Adrenal gland (tissue), 5 donors: ENCODE measurements around the gene ARHGAP10.

Experiments
- POLR2A ChIP-seq, 2 donors: fragments of 450-650 bp; IDR thresholded peaks; one replicate each; pipeline ENCODE4 v1.6.1; 2017; ENCODE audit warnings: antibody characterized with exemption in 2 of 2, mild to moderate bottlenecking in 2 of 2, moderate library complexity in 1 of 2
- TF ChIP-seq, protein P1 (sequence below), 6 experiments: fragments of 450-650 bp in 4 of 6; fragments of 200-600 bp in 2 of 6; sonication (generic) in 1 of 6; IDR thresholded peaks; 1 replicate in 5 of 6; 2 replicates in 1 of 6; pipeline versions ENCODE4 v1.5.1 to v1.8.0; 2016 to 2021; ENCODE audit warnings: antibody characterized with exemption in 6 of 6, mild to moderate bottlenecking in 2 of 6, moderate library complexity in 1 of 6
- donor health status: DM: no; HTN: no; CAD: no.

DNA sequence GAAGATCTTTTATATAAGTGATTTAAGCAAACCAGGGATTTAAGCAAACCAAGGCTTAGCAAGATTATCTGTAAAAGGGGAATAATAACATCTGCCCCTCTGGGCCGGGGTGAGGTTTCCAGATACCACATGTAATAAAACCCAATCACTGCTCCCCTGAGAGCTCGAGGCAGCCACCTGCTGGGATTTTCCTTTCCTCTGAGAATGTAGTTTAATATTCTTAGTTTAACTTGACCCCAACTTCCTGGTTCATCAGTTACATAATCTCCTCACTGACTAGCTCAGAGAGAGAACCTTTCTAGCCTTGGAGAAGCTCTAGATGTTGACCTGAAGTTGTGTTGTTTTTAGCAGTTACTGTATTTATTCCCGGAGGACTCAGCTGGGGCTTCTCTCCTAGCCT is 322.4 kb downstream of the ARHGAP10 start:
- TF ChIP-seq, protein P1, sequence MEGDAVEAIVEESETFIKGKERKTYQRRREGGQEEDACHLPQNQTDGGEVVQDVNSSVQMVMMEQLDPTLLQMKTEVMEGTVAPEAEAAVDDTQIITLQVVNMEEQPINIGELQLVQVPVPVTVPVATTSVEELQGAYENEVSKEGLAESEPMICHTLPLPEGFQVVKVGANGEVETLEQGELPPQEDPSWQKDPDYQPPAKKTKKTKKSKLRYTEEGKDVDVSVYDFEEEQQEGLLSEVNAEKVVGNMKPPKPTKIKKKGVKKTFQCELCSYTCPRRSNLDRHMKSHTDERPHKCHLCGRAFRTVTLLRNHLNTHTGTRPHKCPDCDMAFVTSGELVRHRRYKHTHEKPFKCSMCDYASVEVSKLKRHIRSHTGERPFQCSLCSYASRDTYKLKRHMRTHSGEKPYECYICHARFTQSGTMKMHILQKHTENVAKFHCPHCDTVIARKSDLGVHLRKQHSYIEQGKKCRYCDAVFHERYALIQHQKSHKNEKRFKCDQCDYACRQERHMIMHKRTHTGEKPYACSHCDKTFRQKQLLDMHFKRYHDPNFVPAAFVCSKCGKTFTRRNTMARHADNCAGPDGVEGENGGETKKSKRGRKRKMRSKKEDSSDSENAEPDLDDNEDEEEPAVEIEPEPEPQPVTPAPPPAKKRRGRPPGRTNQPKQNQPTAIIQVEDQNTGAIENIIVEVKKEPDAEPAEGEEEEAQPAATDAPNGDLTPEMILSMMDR (IDR thresholded peaks at IDR 0.05) = no peak
- no peak for TF ChIP-seq POLR2A (IDR thresholded peaks at IDR 0.05)
